ENCODE results near the gene ZNF891. TPM values are rescaled to one million over a fixed set of nuclear protein-coding genes. Genes with fewer than 3 reads are reported as not detected.

Gene ZNF891
- total and polyA plus RNA-seq, 2 of the 8 experiments (the other 6 are each of a cell fraction or from before 2014, with no cell fraction given) = 1.3 to 3.1 TPM

DNA sequence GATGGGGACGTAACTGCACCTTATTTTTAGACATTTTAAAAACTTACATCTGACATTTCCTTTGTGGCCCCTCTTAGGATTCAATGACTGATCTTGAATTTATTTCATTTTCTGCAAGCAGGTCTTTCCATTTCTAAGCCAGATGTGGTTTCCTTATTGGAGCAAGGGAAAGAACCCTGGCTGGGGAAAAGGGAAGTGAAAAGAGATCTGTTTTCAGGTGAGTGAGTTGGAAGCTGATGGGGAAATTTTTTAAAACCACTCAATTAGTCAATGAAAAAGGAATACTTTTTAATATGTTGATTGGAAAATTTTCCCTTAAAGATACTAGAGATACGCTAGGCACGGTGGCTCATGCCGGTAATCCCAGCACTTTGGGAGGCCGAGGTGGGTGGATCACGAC is 46.7 kb downstream of the ZNF891 start (continued):
- TF ChIP-seq, protein P1, sequence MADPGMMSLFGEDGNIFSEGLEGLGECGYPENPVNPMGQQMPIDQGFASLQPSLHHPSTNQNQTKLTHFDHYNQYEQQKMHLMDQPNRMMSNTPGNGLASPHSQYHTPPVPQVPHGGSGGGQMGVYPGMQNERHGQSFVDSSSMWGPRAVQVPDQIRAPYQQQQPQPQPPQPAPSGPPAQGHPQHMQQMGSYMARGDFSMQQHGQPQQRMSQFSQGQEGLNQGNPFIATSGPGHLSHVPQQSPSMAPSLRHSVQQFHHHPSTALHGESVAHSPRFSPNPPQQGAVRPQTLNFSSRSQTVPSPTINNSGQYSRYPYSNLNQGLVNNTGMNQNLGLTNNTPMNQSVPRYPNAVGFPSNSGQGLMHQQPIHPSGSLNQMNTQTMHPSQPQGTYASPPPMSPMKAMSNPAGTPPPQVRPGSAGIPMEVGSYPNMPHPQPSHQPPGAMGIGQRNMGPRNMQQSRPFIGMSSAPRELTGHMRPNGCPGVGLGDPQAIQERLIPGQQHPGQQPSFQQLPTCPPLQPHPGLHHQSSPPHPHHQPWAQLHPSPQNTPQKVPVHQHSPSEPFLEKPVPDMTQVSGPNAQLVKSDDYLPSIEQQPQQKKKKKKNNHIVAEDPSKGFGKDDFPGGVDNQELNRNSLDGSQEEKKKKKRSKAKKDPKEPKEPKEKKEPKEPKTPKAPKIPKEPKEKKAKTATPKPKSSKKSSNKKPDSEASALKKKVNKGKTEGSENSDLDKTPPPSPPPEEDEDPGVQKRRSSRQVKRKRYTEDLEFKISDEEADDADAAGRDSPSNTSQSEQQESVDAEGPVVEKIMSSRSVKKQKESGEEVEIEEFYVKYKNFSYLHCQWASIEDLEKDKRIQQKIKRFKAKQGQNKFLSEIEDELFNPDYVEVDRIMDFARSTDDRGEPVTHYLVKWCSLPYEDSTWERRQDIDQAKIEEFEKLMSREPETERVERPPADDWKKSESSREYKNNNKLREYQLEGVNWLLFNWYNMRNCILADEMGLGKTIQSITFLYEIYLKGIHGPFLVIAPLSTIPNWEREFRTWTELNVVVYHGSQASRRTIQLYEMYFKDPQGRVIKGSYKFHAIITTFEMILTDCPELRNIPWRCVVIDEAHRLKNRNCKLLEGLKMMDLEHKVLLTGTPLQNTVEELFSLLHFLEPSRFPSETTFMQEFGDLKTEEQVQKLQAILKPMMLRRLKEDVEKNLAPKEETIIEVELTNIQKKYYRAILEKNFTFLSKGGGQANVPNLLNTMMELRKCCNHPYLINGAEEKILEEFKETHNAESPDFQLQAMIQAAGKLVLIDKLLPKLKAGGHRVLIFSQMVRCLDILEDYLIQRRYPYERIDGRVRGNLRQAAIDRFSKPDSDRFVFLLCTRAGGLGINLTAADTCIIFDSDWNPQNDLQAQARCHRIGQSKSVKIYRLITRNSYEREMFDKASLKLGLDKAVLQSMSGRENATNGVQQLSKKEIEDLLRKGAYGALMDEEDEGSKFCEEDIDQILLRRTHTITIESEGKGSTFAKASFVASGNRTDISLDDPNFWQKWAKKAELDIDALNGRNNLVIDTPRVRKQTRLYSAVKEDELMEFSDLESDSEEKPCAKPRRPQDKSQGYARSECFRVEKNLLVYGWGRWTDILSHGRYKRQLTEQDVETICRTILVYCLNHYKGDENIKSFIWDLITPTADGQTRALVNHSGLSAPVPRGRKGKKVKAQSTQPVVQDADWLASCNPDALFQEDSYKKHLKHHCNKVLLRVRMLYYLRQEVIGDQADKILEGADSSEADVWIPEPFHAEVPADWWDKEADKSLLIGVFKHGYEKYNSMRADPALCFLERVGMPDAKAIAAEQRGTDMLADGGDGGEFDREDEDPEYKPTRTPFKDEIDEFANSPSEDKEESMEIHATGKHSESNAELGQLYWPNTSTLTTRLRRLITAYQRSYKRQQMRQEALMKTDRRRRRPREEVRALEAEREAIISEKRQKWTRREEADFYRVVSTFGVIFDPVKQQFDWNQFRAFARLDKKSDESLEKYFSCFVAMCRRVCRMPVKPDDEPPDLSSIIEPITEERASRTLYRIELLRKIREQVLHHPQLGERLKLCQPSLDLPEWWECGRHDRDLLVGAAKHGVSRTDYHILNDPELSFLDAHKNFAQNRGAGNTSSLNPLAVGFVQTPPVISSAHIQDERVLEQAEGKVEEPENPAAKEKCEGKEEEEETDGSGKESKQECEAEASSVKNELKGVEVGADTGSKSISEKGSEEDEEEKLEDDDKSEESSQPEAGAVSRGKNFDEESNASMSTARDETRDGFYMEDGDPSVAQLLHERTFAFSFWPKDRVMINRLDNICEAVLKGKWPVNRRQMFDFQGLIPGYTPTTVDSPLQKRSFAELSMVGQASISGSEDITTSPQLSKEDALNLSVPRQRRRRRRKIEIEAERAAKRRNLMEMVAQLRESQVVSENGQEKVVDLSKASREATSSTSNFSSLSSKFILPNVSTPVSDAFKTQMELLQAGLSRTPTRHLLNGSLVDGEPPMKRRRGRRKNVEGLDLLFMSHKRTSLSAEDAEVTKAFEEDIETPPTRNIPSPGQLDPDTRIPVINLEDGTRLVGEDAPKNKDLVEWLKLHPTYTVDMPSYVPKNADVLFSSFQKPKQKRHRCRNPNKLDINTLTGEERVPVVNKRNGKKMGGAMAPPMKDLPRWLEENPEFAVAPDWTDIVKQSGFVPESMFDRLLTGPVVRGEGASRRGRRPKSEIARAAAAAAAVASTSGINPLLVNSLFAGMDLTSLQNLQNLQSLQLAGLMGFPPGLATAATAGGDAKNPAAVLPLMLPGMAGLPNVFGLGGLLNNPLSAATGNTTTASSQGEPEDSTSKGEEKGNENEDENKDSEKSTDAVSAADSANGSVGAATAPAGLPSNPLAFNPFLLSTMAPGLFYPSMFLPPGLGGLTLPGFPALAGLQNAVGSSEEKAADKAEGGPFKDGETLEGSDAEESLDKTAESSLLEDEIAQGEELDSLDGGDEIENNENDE (IDR thresholded peaks at IDR 0.05; ENCODE audit: insufficient replicate concordance, low read length) = no peak
- TF ChIP-seq, protein P2, sequence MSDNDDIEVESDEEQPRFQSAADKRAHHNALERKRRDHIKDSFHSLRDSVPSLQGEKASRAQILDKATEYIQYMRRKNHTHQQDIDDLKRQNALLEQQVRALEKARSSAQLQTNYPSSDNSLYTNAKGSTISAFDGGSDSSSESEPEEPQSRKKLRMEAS (IDR thresholded peaks at IDR 0.05) = no peak
